Naive thymus-derived CD4-positive, alpha-beta T cell (primary cell): Measurements from ENCODE around the gene EEF1G. TPM values are rescaled to one million over a fixed set of nuclear protein-coding genes. Genes with fewer than 3 reads are reported as not detected.

Experiments
- ATAC-seq: fragments of 150-1000 bp; cut with Tn5 transposase; 2 replicates; pipeline ENCODE4 v1.10.0; 2021; ENCODE audit warnings: mild to moderate bottlenecking, moderate library complexity
- CTCF ChIA-PET: fragments of 350-600 bp; sonication (Branson Sonifier 250); formaldehyde crosslinking; loops from one replicate; lab custom pipeline; 2021; ENCODE audit warnings: antibody characterized with exemption; lab: Charles Lee
- POLR2A ChIA-PET: fragments of 350-600 bp; sonication (Branson Sonifier 250); formaldehyde crosslinking; loops from one replicate; lab custom pipeline; 2021; ENCODE audit warnings: antibody characterized with exemption, inconsistent platforms; lab: Charles Lee
- DNase-seq, 9 donors: peaks; one replicate each; pipeline versions ENCODE4 v3.0.0 to v3.0.0-alpha.2; 2020 to 2022; ENCODE audit warnings: mixed read lengths in 1 of 9
- H3K27ac ChIP-seq: one replicate; pipeline ENCODE4 v1.7.0; 2013; ENCODE audit warnings: mild to moderate bottlenecking, low read depth, low read length, moderate library complexity
- H3K27me3 ChIP-seq, 2 donors: one replicate each; pipeline ENCODE4 v1.7.0; 2013; ENCODE audit warnings: low read length in 2 of 2, mild to moderate bottlenecking in 2 of 2, moderate library complexity in 2 of 2; ENCODE audit not compliant: control insufficient read depth in 2 of 2, insufficient read depth in 2 of 2
- H3K36me3 ChIP-seq, 3 experiments: 1 replicate in 2 of 3; 2 replicates in 1 of 3; pipeline ENCODE4 v1.7.0; 2013; ENCODE audit warnings: low read length in 3 of 3, mild to moderate bottlenecking in 3 of 3, moderate library complexity in 1 of 3; ENCODE audit not compliant: insufficient read depth in 3 of 3, control insufficient read depth in 2 of 3
- H3K4me1 ChIP-seq, 2 donors: one replicate each; pipeline ENCODE4 v1.7.0; 2013; ENCODE audit warnings: low read length in 2 of 2, mild to moderate bottlenecking in 2 of 2, moderate library complexity in 1 of 2; ENCODE audit not compliant: control insufficient read depth in 2 of 2, insufficient read depth in 2 of 2
- H3K4me3 ChIP-seq: 2 replicates; pipeline ENCODE4 v1.7.0; 2013; ENCODE audit warnings: mild to moderate bottlenecking, low read length
- H3K9me3 ChIP-seq, 3 experiments: 1 replicate in 2 of 3; 2 replicates in 1 of 3; pipeline ENCODE4 v1.7.0; 2013; ENCODE audit warnings: low read length in 3 of 3; ENCODE audit not compliant: control insufficient read depth in 2 of 3
- H3K27ac Mint-ChIP-seq, 9 donors: one replicate each; pipeline ENCODE4 v1.8.0; 2020 to 2022; ENCODE audit warnings: mixed read lengths in 9 of 9, mild to moderate bottlenecking in 8 of 9, moderate library complexity in 5 of 9, inconsistent platforms in 2 of 9
- H3K27me3 Mint-ChIP-seq, 5 donors: one replicate each; pipeline ENCODE4 v1.8.0; 2021 to 2022; ENCODE audit warnings: mixed read lengths in 5 of 5, mild to moderate bottlenecking in 1 of 5
- H3K36me3 Mint-ChIP-seq, 5 donors: one replicate each; pipeline ENCODE4 v1.8.0; 2020 to 2022; ENCODE audit warnings: mixed read lengths in 5 of 5, mild to moderate bottlenecking in 3 of 5, inconsistent platforms in 1 of 5
- H3K4me1 Mint-ChIP-seq, 7 donors: one replicate each; pipeline ENCODE4 v1.8.0; 2020 to 2022; ENCODE audit warnings: mixed read lengths in 7 of 7, mild to moderate bottlenecking in 3 of 7, inconsistent platforms in 1 of 7
- H3K4me3 Mint-ChIP-seq, 10 donors: one replicate each; pipeline ENCODE4 v1.8.0; 2020 to 2022; ENCODE audit warnings: mild to moderate bottlenecking in 10 of 10, mixed read lengths in 10 of 10, moderate library complexity in 6 of 10, inconsistent platforms in 2 of 10
- H3K9me3 Mint-ChIP-seq, 11 donors: one replicate each; pipeline ENCODE4 v1.8.0; 2020 to 2022; ENCODE audit warnings: mixed read lengths in 11 of 11, mild to moderate bottlenecking in 4 of 11, inconsistent platforms in 1 of 11, moderate library complexity in 1 of 11
- intact Hi-C, 2 donors: fragments of 100-400 bp; cut with micrococcal nuclease; formaldehyde crosslinking; loops; one replicate each; pipeline ENCODE4 v1.15.1; 2023
- microRNA-seq: library from miRNA; unstranded; fragments of <30 nt; microRNA quantifications from one replicate; pipeline ENCODE4 v1.2.0, GENCODE V29; 2022; ENCODE audit warnings: borderline microRNAs expressed
- polyA plus RNA-seq, 2 donors: library from polyadenylated mRNA; unstranded; fragments of 300-500 nt; fragmentation: Illumina TruSeq; gene quantifications; one replicate each; pipeline ENCODE4 v1.2.3, GENCODE V29; 2021
- total RNA-seq, 6 experiments: library from RNA in 5 of 6; stranded (reverse) in 5 of 6; gene quantifications; 1 replicate in 5 of 6; 2 replicates in 1 of 6; pipeline ENCODE4 v1.2.3 and lab custom pipeline; 2021 to 2026

The EEF1G gene
- total and polyA plus RNA-seq, 7 experiments from 2014 or later, result 1,186 to 2,550 (median 2,338) TPM

DNA sequence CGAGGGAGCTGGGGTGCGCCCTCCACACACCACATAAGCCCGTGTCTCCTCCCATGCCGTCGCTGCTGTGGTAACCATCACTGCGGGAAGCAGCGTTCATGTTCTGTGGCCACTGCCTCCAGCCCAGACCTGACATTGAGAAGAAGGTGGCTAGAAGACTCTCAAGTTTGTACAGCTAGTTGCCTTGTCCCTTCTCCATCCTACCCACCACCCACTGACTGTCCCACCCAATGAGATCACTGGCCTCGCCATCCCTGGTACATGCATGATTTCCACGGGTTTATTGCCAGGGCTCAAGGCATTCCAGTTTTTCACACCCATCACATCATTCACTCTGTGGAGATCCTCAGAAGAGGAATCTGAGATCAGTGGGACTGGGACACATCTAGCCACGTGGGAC, 60.1 kb downstream of the EEF1G start:
- ATAC-seq, result peak; percentile 18
- H3K27ac Mint-ChIP-seq, result peak overlapping the region in 1 of 9 donors; percentile 77
- intact Hi-C loops, result no loop called here
- peaks cover 0 to 8% (median 1%) of the 10 kb centered on the region in 7 donors for H3K4me1 Mint-ChIP-seq
- H3K4me3 Mint-ChIP-seq, result no peak overlapping the region
- H3K36me3 Mint-ChIP-seq, result peaks cover 0 to 14% (median 5%) of the 10 kb centered on the region in 5 donors
- Histone ChIP-seq H3K36me3 (peaks cover 0 to 27% (median 2%) of the 10 kb centered on the region in 3 experiments), H3K27ac (no peak overlapping the region), H3K4me1 (no peaks in the 10 kb centered on the region), H3K9me3 (no peaks in the 10 kb centered on the region), H3K4me3 (no peak overlapping the region), H3K27me3 (no peaks in the 10 kb centered on the region)
- no peaks in the 10 kb centered on the region for H3K9me3 Mint-ChIP-seq
- DNase-seq, result no peak
- POLR2A ChIA-PET, result interaction anchor here (0.5 to 0.6 kb wide), 2 partner anchors 34 to 318 kb away, joined by 3 read pairs; partner anchors contain the start of gene STX5
- CTCF ChIA-PET, result interaction anchor here (0.6 kb wide), 1 partner anchor 45 kb away, joined by 7 read pairs; no protein-coding TSS in a partner anchor
- no peaks in the 10 kb centered on the region for H3K27me3 Mint-ChIP-seq

GRCh38 chr11:62512961-62513360, 60.7 kb downstream of the EEF1G start:
- no peaks in the 10 kb centered on the region for H3K27me3 Mint-ChIP-seq
- ChIA-PET CTCF (no interaction called here), POLR2A (no interaction called here)

More at GRCh38 chr11:62512961-62513360, 60.7 kb downstream of the EEF1G start:
- Mint-ChIP-seq H3K27ac (no peak overlapping the region), H3K4me3 (no peak overlapping the region), H3K9me3 (no peaks in the 10 kb centered on the region), H3K36me3 (peaks cover 0 to 9% (median 3%) of the 10 kb centered on the region in 5 donors), H3K4me1 (peaks cover 0 to 10% (median 0%) of the 10 kb centered on the region in 7 donors)
- no peaks in the 10 kb centered on the region for H3K4me1 ChIP-seq
- no peaks in the 10 kb centered on the region for H3K27me3 ChIP-seq
- H3K4me3 ChIP-seq, result no peak overlapping the region
- ATAC-seq (no peak), DNase-seq (no peak)
- H3K27ac ChIP-seq, result no peak overlapping the region
- no peaks in the 10 kb centered on the region for H3K9me3 ChIP-seq
- peaks cover 0 to 24% (median 0%) of the 10 kb centered on the region in 3 experiments for H3K36me3 ChIP-seq
- intact Hi-C loops, result no loop called here

Small RNA genes within 50 kb of the gene (microRNA-seq; reads per million reads assigned to microRNA genes)
- 2.1 reads per million for gene MIR6747

Other genes with a start within 250 kb of the EEF1G start
- 10 to 100 TPM in 1 of 5 experiments, 1 to 10 TPM in 4; 2.1 to 10.6 (median 4.3) TPM for gene ASRGL1, start 236.4 kb downstream of the EEF1G start, total RNA-seq
- 1 to 10 TPM; 3.1 to 4.2 TPM for gene ASRGL1, start 236.4 kb downstream of the EEF1G start, polyA plus RNA-seq
- not detected for gene SCGB1A1, start 154.9 kb downstream of the EEF1G start, total RNA-seq
- gene SCGB1A1, start 154.9 kb downstream of the EEF1G start, polyA plus RNA-seq, result not detected
- 100 to 1,000 TPM; 174 to 622 (median 243) TPM for gene AHNAK, start 27.1 kb downstream of the EEF1G start, total RNA-seq
- gene AHNAK, start 27.1 kb downstream of the EEF1G start, polyA plus RNA-seq, result 1 to 10 TPM; 6.7 to 7.7 TPM
- gene TUT1, start 17.6 kb upstream of the EEF1G start, total RNA-seq, result 10 to 100 TPM; 34.5 to 54.6 (median 37.4) TPM
- gene TUT1, start 17.6 kb upstream of the EEF1G start, polyA plus RNA-seq, result 10 to 100 TPM; 20.2 to 25.4 TPM
- 100 to 1,000 TPM; 134 to 238 (median 199) TPM for gene MTA2, start 28.0 kb upstream of the EEF1G start, total RNA-seq
- gene MTA2, start 28.0 kb upstream of the EEF1G start, polyA plus RNA-seq, result 10 to 100 TPM; 25.6 to 46.4 TPM
- gene EML3, start 38.9 kb upstream of the EEF1G start, total RNA-seq, result 100 to 1,000 TPM; 152 to 209 (median 188) TPM
- gene EML3, start 38.9 kb upstream of the EEF1G start, polyA plus RNA-seq, result 10 to 100 TPM; 14.6 to 23.9 TPM
- 1 to 10 TPM; 1.2 to 2.4 (median 2.0) TPM for gene ROM1, start 39.4 kb upstream of the EEF1G start, total RNA-seq
- gene ROM1, start 39.4 kb upstream of the EEF1G start, polyA plus RNA-seq, result under 1 TPM in 1 of 2 donors, not detected in 1; 0.51 TPM
- gene B3GAT3, start 48.1 kb upstream of the EEF1G start, total RNA-seq, result 10 to 100 TPM; 55.8 to 78.1 (median 71.2) TPM
- 10 to 100 TPM; 35.0 to 41.9 TPM for gene B3GAT3, start 48.1 kb upstream of the EEF1G start, polyA plus RNA-seq
- 100 to 1,000 TPM; 203 to 313 (median 286) TPM for gene GANAB, start 72.7 kb upstream of the EEF1G start, total RNA-seq
- gene GANAB, start 72.7 kb upstream of the EEF1G start, polyA plus RNA-seq, result 100 to 1,000 TPM; 157 to 189 TPM
- gene INTS5, start 79.4 kb upstream of the EEF1G start, total RNA-seq, result 10 to 100 TPM; 14.0 to 33.8 (median 32.1) TPM
- gene INTS5, start 79.4 kb upstream of the EEF1G start, polyA plus RNA-seq, result 10 to 100 TPM; 39.1 to 72.2 TPM
- gene C11orf98, start 91.3 kb upstream of the EEF1G start, total RNA-seq, result 100 to 1,000 TPM in 1 of 5 experiments, 10 to 100 TPM in 4; 23.2 to 103 (median 47.6) TPM
- 10 to 100 TPM; 84.2 to 96.9 TPM for gene C11orf98, start 91.3 kb upstream of the EEF1G start, polyA plus RNA-seq
- 10 to 100 TPM in 4 of 5 experiments, 1 to 10 TPM in 1; 8.9 to 29.3 (median 23.7) TPM for gene CSKMT, start 91.4 kb upstream of the EEF1G start, total RNA-seq
- 1 to 10 TPM; 2.5 TPM for gene CSKMT, start 91.4 kb upstream of the EEF1G start, polyA plus RNA-seq
- 1 to 10 TPM; 2.2 to 8.2 (median 5.8) TPM for gene UQCC3, start 97.8 kb upstream of the EEF1G start, total RNA-seq
- gene UQCC3, start 97.8 kb upstream of the EEF1G start, polyA plus RNA-seq, result 10 to 100 TPM in 1 of 2 donors, 1 to 10 TPM in 1; 9.1 to 11.1 TPM
- gene LBHD1, start 98.4 kb upstream of the EEF1G start, total RNA-seq, result 10 to 100 TPM; 13.8 to 26.4 (median 20.8) TPM
- gene LBHD1, start 98.4 kb upstream of the EEF1G start, polyA plus RNA-seq, result 1 to 10 TPM; 3.5 to 5.9 TPM
- gene UBXN1, start 105.2 kb upstream of the EEF1G start, total RNA-seq, result 100 to 1,000 TPM; 114 to 215 (median 207) TPM
- gene UBXN1, start 105.2 kb upstream of the EEF1G start, polyA plus RNA-seq, result 100 to 1,000 TPM; 218 to 256 TPM
- under 1 TPM in 3 of 5 experiments, not detected in 2; 0.12 to 0.38 (median 0.24) TPM for gene LRRN4CL, start 115.6 kb upstream of the EEF1G start, total RNA-seq
- not detected for gene LRRN4CL, start 115.6 kb upstream of the EEF1G start, polyA plus RNA-seq
- 10 to 100 TPM; 28.4 to 53.9 (median 39.0) TPM for gene BSCL2, start 133.5 kb upstream of the EEF1G start, total RNA-seq
- 10 to 100 TPM; 57.9 to 63.5 TPM for gene BSCL2, start 133.5 kb upstream of the EEF1G start, polyA plus RNA-seq
- gene GNG3, start 133.8 kb upstream of the EEF1G start, total RNA-seq, result not detected
- gene GNG3, start 133.8 kb upstream of the EEF1G start, polyA plus RNA-seq, result not detected
- 10 to 100 TPM; 43.4 to 77.5 (median 65.3) TPM for gene HNRNPUL2, start 153.6 kb upstream of the EEF1G start, total RNA-seq
- gene HNRNPUL2, start 153.6 kb upstream of the EEF1G start, polyA plus RNA-seq, result 1 to 10 TPM; 1.9 TPM
- 10 to 100 TPM; 13.1 to 53.0 (median 47.1) TPM for gene TTC9C, start 154.6 kb upstream of the EEF1G start, total RNA-seq
- gene TTC9C, start 154.6 kb upstream of the EEF1G start, polyA plus RNA-seq, result 10 to 100 TPM; 12.0 to 29.3 TPM
- 10 to 100 TPM in 3 of 5 experiments, 1 to 10 TPM in 2; 6.4 to 24.1 (median 19.0) TPM for gene ZBTB3, start 180.3 kb upstream of the EEF1G start, total RNA-seq
- gene ZBTB3, start 180.3 kb upstream of the EEF1G start, polyA plus RNA-seq, result 1 to 10 TPM; 4.1 to 7.7 TPM
- 100 to 1,000 TPM in 1 of 5 experiments, 10 to 100 TPM in 4; 62.7 to 109 (median 77.8) TPM for gene POLR2G, start 187.7 kb upstream of the EEF1G start, total RNA-seq
- gene POLR2G, start 187.7 kb upstream of the EEF1G start, polyA plus RNA-seq, result 100 to 1,000 TPM; 225 to 245 TPM
- gene TAF6L, start 197.5 kb upstream of the EEF1G start, total RNA-seq, result 10 to 100 TPM; 13.1 to 34.9 (median 24.1) TPM
- 10 to 100 TPM in 1 of 2 donors, 1 to 10 TPM in 1; 8.4 to 13.9 TPM for gene TAF6L, start 197.5 kb upstream of the EEF1G start, polyA plus RNA-seq
- gene TMEM179B, start 213.5 kb upstream of the EEF1G start, total RNA-seq, result 10 to 100 TPM; 23.2 to 72.3 (median 50.9) TPM
- gene TMEM179B, start 213.5 kb upstream of the EEF1G start, polyA plus RNA-seq, result 100 to 1,000 TPM; 103 to 113 TPM
- gene TMEM223, start 218.1 kb upstream of the EEF1G start, total RNA-seq, result 10 to 100 TPM in 3 of 5 experiments, 1 to 10 TPM in 2; 6.3 to 24.5 (median 21.0) TPM
- 10 to 100 TPM; 58.5 to 60.4 TPM for gene TMEM223, start 218.1 kb upstream of the EEF1G start, polyA plus RNA-seq
- 100 to 1,000 TPM in 4 of 5 experiments, 10 to 100 TPM in 1; 92.1 to 421 (median 195) TPM for gene NXF1, start 231.5 kb upstream of the EEF1G start, total RNA-seq
- 100 to 1,000 TPM in 1 of 2 donors, 10 to 100 TPM in 1; 66.9 to 106 TPM for gene NXF1, start 231.5 kb upstream of the EEF1G start, polyA plus RNA-seq